ENCODE measurements around the gene SH3RF3.
"Not testable (repeated sequence)": the region's sequence is repeated elsewhere in the genome, so short reads cannot be mapped to it uniquely, and the experiment has no call there.

The SH3RF3 gene

GRCh38 chr2:109532728-109533076 is 403.7 kb downstream of the SH3RF3 start:
- no peak for DNase-seq

- no peak for DNase-seq
Measured at GRCh38 chr2:109533823-109534222, 404.8 kb downstream of the SH3RF3 start.

- DNase-seq: no peak
Measured at GRCh38 chr2:109535217-109535946, 406.4 kb downstream of the SH3RF3 start.

GRCh38 chr2:109536556-109536955 is 407.6 kb downstream of the SH3RF3 start:
- DNase-seq: not testable (repeated sequence)

- DNase-seq: no peak
Measured at GRCh38 chr2:109537565-109538222, 408.7 kb downstream of the SH3RF3 start.

GRCh38 chr2:109538546-109538945 is 409.5 kb downstream of the SH3RF3 start:
- DNase-seq: no peak

GRCh38 chr2:109542384-109542783 is 413.4 kb downstream of the SH3RF3 start:
- DNase-seq: no peak

- peak; percentile 65 to 71 for DNase-seq
Measured at GRCh38 chr2:109545828-109546713, 417.1 kb downstream of the SH3RF3 start.

GRCh38 chr2:109547280-109547679 is 418.3 kb downstream of the SH3RF3 start:
- DNase-seq: no peak

GRCh38 chr2:109549016-109549590 is 420.1 kb downstream of the SH3RF3 start:
- no peak for DNase-seq

Data from activated CD4-positive, alpha-beta T cell treated with anti-CD3 and anti-CD28 coated beads, Interleukin-2, amount 50 U/mL, for 48 hours (primary cell).